ENCODE data around the gene SIRPA. TPM values are rescaled to one million over a fixed set of nuclear protein-coding genes. Genes with fewer than 3 reads are reported as not detected.

The SIRPA gene
- total and polyA plus RNA-seq, 5 donors from 2014 or later = not detected

DNA sequence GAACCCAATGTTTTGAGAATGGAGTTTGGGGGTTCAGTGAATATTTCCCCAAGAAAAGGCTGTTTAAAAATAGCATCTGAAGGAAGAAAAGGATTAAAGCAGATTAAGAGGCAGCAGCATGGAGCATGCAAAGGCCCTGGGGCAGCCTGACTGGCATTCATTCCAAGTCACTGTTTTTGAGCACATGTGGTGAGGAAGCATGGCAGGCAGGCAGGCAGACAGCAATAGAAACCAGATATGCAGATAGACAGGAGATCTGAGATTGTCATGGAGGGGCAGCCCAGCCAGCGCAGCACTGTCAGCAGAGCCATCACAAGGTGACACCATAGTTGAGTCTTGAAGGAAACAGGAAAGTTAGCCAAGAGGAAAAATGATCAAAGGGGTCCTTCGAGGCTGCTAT lies 37.8 kb downstream of the SIRPA start:
- DNase-seq (no peak), ATAC-seq (ENCODE audit: low read depth in 2 of 2) (no peak)
- Mint-ChIP-seq H3K4me3 (no peak overlapping the region), H3K36me3 (no peaks in the 10 kb centered on the region), H3K27me3 (peaks cover 8% of the 10 kb centered on the region), H3K9me3 (peaks cover 0 to 1% (median 0%) of the 10 kb centered on the region in 7 donors), H3K27ac (no peak overlapping the region), H3K4me1 (no peaks in the 10 kb centered on the region)
- no peaks in the 10 kb centered on the region for H3K27me3 ChIP-seq (ENCODE audit: control insufficient read depth, insufficient read depth, low read length)
- H3K4me1 ChIP-seq (ENCODE audit: control insufficient read depth, insufficient read depth, low read length, poor library complexity, severe bottlenecking) = no peaks in the 10 kb centered on the region
- H3K36me3 ChIP-seq (ENCODE audit: control insufficient read depth, insufficient read depth, low read length) = no peaks in the 10 kb centered on the region
- H3K27ac ChIP-seq (ENCODE audit: insufficient read depth, low read length, poor library complexity, severe bottlenecking) = no peak overlapping the region
- no peaks in the 10 kb centered on the region for H3K9me3 ChIP-seq (ENCODE audit: control insufficient read depth in 2 of 2, low read length in 2 of 2)
- H3K4me3 ChIP-seq (ENCODE audit: low read depth, low read length) = no peak overlapping the region

DNA sequence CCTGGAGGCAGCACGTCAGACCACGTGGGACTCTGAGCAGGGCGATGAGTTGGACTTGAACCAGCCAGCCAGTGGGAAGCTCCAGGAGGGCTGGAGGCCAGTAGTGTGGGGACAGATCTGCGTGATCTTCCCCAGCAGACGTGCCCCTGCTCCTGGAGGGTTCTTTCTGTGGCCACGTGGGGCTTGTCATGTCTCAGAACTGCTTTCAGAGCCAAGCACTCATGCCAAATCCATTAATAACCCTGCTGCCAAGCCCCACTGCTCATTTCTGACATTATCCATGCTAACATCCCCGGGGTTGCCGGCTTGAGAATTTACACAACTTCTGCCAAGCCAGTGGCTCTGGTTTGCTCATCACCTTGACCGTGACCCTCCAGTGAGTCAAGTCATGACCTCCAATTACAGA lies 38.3 kb downstream of the SIRPA start:
- no peak overlapping the region for H3K27ac Mint-ChIP-seq
- peaks cover 0 to 1% (median 0%) of the 10 kb centered on the region in 7 donors for H3K9me3 Mint-ChIP-seq
- no peaks in the 10 kb centered on the region for H3K27me3 ChIP-seq (ENCODE audit: control insufficient read depth, insufficient read depth, low read length)
- no peaks in the 10 kb centered on the region for H3K9me3 ChIP-seq (ENCODE audit: control insufficient read depth in 2 of 2, low read length in 2 of 2)
- H3K4me1 Mint-ChIP-seq = no peaks in the 10 kb centered on the region
- ATAC-seq (ENCODE audit: low read depth in 2 of 2) = no peak
- no peaks in the 10 kb centered on the region for H3K36me3 Mint-ChIP-seq
- no peak overlapping the region for H3K4me3 ChIP-seq (ENCODE audit: low read depth, low read length)
- no peaks in the 10 kb centered on the region for H3K4me1 ChIP-seq (ENCODE audit: control insufficient read depth, insufficient read depth, low read length, poor library complexity, severe bottlenecking)
- DNase-seq = no peak
- H3K36me3 ChIP-seq (ENCODE audit: control insufficient read depth, insufficient read depth, low read length) = no peaks in the 10 kb centered on the region
- no peak overlapping the region for H3K4me3 Mint-ChIP-seq
- H3K27me3 Mint-ChIP-seq = peaks cover 11% of the 10 kb centered on the region
- H3K27ac ChIP-seq (ENCODE audit: insufficient read depth, low read length, poor library complexity, severe bottlenecking) = no peak overlapping the region

DNA sequence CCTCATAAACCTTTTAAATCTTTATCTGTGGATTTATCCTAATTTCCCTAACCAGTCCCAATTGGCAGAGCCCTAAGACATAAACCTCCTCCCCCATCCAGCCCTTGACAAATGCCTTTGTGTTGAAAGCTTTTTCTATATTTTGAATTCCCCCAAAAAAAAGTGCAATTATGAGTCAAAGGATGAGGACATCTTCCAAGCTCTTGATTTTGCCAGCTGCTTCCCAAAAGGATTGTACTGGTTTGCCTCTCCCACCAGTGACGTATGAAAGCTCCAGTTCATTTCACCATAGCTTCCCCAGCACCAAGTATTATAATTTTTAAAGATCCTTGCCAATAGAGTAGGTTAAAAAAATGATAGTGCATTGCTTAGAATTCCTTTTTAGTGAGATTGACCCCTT lies 38.9 kb downstream of the SIRPA start:
- no peaks in the 10 kb centered on the region for H3K36me3 ChIP-seq (ENCODE audit: control insufficient read depth, insufficient read depth, low read length)
- no peak overlapping the region for H3K27ac ChIP-seq (ENCODE audit: insufficient read depth, low read length, poor library complexity, severe bottlenecking)
- DNase-seq (no peak), ATAC-seq (ENCODE audit: low read depth in 2 of 2) (no peak)
- Mint-ChIP-seq H3K27ac (no peak overlapping the region), H3K9me3 (peaks cover 0 to 1% (median 0%) of the 10 kb centered on the region in 7 donors), H3K4me1 (no peaks in the 10 kb centered on the region), H3K4me3 (no peak overlapping the region), H3K36me3 (no peaks in the 10 kb centered on the region), H3K27me3 (peaks cover 10% of the 10 kb centered on the region)
- H3K4me1 ChIP-seq (ENCODE audit: control insufficient read depth, insufficient read depth, low read length, poor library complexity, severe bottlenecking) = no peaks in the 10 kb centered on the region
- no peaks in the 10 kb centered on the region for H3K27me3 ChIP-seq (ENCODE audit: control insufficient read depth, insufficient read depth, low read length)
- H3K9me3 ChIP-seq (ENCODE audit: control insufficient read depth in 2 of 2, low read length in 2 of 2) = no peaks in the 10 kb centered on the region
- H3K4me3 ChIP-seq (ENCODE audit: low read depth, low read length) = no peak overlapping the region

DNA sequence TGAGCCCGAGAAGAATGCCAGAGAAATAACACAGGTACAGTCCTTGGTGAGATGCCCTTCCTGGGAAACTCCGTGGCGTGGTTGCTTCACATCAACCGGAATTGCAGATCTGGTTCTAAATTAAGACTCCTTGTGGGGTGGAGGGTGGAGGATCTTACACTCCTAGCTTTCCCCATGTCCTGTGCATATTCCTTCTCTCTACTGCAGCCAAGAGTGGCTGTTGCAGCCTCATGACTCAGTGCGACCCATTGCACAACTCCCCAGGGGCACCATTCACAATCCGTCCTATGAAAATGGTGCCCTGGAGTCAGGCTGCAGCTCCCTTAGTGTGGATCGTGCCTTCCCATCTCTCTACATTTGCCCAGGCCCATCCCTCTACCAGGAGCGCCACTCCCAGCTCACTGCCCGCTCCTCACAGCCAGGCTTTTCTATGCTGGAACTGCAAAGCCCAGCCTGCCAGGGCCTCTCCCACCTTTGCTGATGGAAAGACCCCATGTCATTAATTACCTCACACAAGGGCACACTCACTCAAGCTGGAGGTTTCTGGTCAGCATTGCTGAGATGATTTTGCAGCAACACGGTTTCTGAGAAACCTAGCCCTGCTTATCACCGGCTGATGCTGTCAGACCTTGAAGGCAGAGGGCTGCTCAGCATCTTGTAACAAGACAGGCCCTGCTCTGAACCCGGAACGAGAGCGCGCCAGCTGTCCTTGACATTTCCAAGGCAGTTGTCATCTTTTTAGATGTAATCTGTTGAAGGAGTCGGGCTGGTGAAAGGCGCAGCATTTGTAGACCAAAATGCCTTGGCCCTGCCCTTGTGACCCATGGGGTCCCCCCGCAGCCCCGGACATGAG lies 39.7 kb downstream of the SIRPA start:
- H3K4me1 ChIP-seq (ENCODE audit: control insufficient read depth, insufficient read depth, low read length, poor library complexity, severe bottlenecking) = no peaks in the 10 kb centered on the region
- H3K27me3 Mint-ChIP-seq = peaks cover 4% of the 10 kb centered on the region
- no peaks in the 10 kb centered on the region for H3K36me3 Mint-ChIP-seq
- H3K9me3 ChIP-seq (ENCODE audit: control insufficient read depth in 2 of 2, low read length in 2 of 2) = no peaks in the 10 kb centered on the region
- H3K4me3 Mint-ChIP-seq = no peak overlapping the region
- ATAC-seq (ENCODE audit: low read depth in 2 of 2) (no peak), DNase-seq (no peak)
- no peak overlapping the region for H3K4me3 ChIP-seq (ENCODE audit: low read depth, low read length)
- no peak overlapping the region for H3K27ac ChIP-seq (ENCODE audit: insufficient read depth, low read length, poor library complexity, severe bottlenecking)
- no peaks in the 10 kb centered on the region for H3K4me1 Mint-ChIP-seq
- H3K27ac Mint-ChIP-seq = no peak overlapping the region
- H3K27me3 ChIP-seq (ENCODE audit: control insufficient read depth, insufficient read depth, low read length) = no peaks in the 10 kb centered on the region
- peaks cover 0 to 1% (median 0%) of the 10 kb centered on the region in 7 donors for H3K9me3 Mint-ChIP-seq
- H3K36me3 ChIP-seq (ENCODE audit: control insufficient read depth, insufficient read depth, low read length) = no peaks in the 10 kb centered on the region

DNA sequence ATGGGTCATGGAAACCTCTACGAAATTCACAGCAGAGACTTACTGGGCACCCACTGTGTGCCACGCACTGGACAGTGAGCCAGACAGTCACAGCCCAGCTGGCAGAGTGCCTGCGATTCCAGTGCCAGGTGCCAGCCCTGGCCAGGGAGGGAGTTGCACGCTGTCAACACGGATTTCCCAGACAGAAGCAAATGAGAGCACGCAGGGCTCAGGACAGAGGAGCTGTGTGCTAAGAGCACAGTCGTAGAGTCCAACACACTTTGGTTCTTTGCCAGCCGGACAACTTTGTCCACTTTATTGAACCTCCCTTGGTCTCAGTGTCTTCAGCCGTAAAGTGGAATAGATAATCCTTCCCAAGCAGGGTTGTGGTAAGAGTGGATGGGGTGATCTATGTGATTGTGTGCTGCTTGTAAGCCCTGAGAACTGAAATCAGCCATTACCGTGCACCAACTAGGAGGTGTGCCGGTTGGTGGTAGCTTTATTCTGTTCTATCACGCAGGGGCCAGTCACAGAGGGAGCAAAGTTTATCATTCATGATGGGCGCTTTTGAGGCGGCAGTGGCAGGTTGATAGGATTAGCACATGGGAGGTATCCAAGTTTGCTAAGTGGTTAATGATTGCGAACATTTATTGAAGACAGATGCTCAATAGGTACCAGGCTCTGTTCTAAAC lies 40.6 kb downstream of the SIRPA start:
- no peaks in the 10 kb centered on the region for H3K9me3 ChIP-seq (ENCODE audit: control insufficient read depth in 2 of 2, low read length in 2 of 2)
- no peaks in the 10 kb centered on the region for H3K4me1 ChIP-seq (ENCODE audit: control insufficient read depth, insufficient read depth, low read length, poor library complexity, severe bottlenecking)
- H3K27me3 Mint-ChIP-seq = peaks cover 4% of the 10 kb centered on the region
- no peak overlapping the region for H3K27ac Mint-ChIP-seq
- DNase-seq (no peak), ATAC-seq (ENCODE audit: low read depth in 2 of 2) (no peak)
- H3K4me3 Mint-ChIP-seq = no peak overlapping the region
- H3K27me3 ChIP-seq (ENCODE audit: control insufficient read depth, insufficient read depth, low read length) = no peaks in the 10 kb centered on the region
- no peaks in the 10 kb centered on the region for H3K9me3 Mint-ChIP-seq
- H3K36me3 ChIP-seq (ENCODE audit: control insufficient read depth, insufficient read depth, low read length) = no peaks in the 10 kb centered on the region
- H3K4me1 Mint-ChIP-seq = no peaks in the 10 kb centered on the region
- H3K36me3 Mint-ChIP-seq = no peaks in the 10 kb centered on the region
- H3K27ac ChIP-seq (ENCODE audit: insufficient read depth, low read length, poor library complexity, severe bottlenecking) = no peak overlapping the region
- no peak overlapping the region for H3K4me3 ChIP-seq (ENCODE audit: low read depth, low read length)

DNA sequence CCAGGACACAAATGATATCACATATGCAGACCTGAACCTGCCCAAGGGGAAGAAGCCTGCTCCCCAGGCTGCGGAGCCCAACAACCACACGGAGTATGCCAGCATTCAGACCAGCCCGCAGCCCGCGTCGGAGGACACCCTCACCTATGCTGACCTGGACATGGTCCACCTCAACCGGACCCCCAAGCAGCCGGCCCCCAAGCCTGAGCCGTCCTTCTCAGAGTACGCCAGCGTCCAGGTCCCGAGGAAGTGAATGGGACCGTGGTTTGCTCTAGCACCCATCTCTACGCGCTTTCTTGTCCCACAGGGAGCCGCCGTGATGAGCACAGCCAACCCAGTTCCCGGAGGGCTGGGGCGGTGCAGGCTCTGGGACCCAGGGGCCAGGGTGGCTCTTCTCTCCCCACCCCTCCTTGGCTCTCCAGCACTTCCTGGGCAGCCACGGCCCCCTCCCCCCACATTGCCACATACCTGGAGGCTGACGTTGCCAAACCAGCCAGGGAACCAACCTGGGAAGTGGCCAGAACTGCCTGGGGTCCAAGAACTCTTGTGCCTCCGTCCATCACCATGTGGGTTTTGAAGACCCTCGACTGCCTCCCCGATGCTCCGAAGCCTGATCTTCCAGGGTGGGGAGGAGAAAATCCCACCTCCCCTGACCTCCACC lies 42.2 kb downstream of the SIRPA start:
- H3K4me3 Mint-ChIP-seq = no peak overlapping the region
- DNase-seq (no peak), ATAC-seq (ENCODE audit: low read depth in 2 of 2) (no peak)
- H3K4me1 Mint-ChIP-seq = no peaks in the 10 kb centered on the region
- Histone ChIP-seq H3K9me3 (ENCODE audit: control insufficient read depth in 2 of 2, low read length in 2 of 2) (no peaks in the 10 kb centered on the region), H3K36me3 (ENCODE audit: control insufficient read depth, insufficient read depth, low read length) (no peaks in the 10 kb centered on the region), H3K4me1 (ENCODE audit: control insufficient read depth, insufficient read depth, low read length, poor library complexity, severe bottlenecking) (no peaks in the 10 kb centered on the region), H3K4me3 (ENCODE audit: low read depth, low read length) (no peak overlapping the region), H3K27ac (ENCODE audit: insufficient read depth, low read length, poor library complexity, severe bottlenecking) (no peak overlapping the region), H3K27me3 (ENCODE audit: control insufficient read depth, insufficient read depth, low read length) (no peaks in the 10 kb centered on the region)
- no peaks in the 10 kb centered on the region for H3K36me3 Mint-ChIP-seq
- H3K27ac Mint-ChIP-seq = no peak overlapping the region
- H3K9me3 Mint-ChIP-seq = no peaks in the 10 kb centered on the region
- H3K27me3 Mint-ChIP-seq = peaks cover 4% of the 10 kb centered on the region

DNA sequence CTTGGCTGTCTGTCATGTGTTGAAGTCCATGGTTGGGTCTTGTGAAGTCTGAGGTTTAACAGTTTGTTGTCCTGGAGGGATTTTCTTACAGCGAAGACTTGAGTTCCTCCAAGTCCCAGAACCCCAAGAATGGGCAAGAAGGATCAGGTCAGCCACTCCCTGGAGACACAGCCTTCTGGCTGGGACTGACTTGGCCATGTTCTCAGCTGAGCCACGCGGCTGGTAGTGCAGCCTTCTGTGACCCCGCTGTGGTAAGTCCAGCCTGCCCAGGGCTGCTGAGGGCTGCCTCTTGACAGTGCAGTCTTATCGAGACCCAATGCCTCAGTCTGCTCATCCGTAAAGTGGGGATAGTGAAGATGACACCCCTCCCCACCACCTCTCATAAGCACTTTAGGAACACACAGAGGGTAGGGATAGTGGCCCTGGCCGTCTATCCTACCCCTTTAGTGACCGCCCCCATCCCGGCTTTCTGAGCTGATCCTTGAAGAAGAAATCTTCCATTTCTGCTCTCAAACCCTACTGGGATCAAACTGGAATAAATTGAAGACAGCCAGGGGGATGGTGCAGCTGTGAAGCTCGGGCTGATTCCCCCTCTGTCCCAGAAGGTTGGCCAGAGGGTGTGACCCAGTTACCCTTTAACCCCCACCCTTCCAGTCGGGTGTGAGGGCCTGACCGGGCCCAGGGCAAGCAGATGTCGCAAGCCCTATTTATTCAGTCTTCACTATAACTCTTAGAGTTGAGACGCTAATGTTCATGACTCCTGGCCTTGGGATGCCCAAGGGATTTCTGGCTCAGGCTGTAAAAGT lies 43.5 kb downstream of the SIRPA start:
- peaks cover 0 to under 1% (median 0%) of the 10 kb centered on the region in 7 donors for H3K9me3 Mint-ChIP-seq
- no peaks in the 10 kb centered on the region for H3K4me1 ChIP-seq (ENCODE audit: control insufficient read depth, insufficient read depth, low read length, poor library complexity, severe bottlenecking)
- H3K27ac Mint-ChIP-seq = no peak overlapping the region
- ATAC-seq (ENCODE audit: low read depth in 2 of 2) (no peak), DNase-seq (no peak)
- H3K36me3 Mint-ChIP-seq = no peaks in the 10 kb centered on the region
- H3K27me3 ChIP-seq (ENCODE audit: control insufficient read depth, insufficient read depth, low read length) = no peaks in the 10 kb centered on the region
- H3K27me3 Mint-ChIP-seq = peaks cover 12% of the 10 kb centered on the region
- H3K4me3 ChIP-seq (ENCODE audit: low read depth, low read length) = no peak overlapping the region
- H3K4me1 Mint-ChIP-seq = no peaks in the 10 kb centered on the region
- no peak overlapping the region for H3K4me3 Mint-ChIP-seq
- no peak overlapping the region for H3K27ac ChIP-seq (ENCODE audit: insufficient read depth, low read length, poor library complexity, severe bottlenecking)
- H3K9me3 ChIP-seq (ENCODE audit: control insufficient read depth in 2 of 2, low read length in 2 of 2) = no peaks in the 10 kb centered on the region
- H3K36me3 ChIP-seq (ENCODE audit: control insufficient read depth, insufficient read depth, low read length) = no peaks in the 10 kb centered on the region

All from CD4-positive, CD25-positive, alpha-beta regulatory T cell (primary cell).